ENCODE measurements around the gene ZNF804A. TPM values are rescaled to one million over a fixed set of nuclear protein-coding genes. Genes with fewer than 3 reads are reported as not detected.
"Not testable (repeated sequence)": the region's sequence is repeated elsewhere in the genome, so short reads cannot be mapped to it uniquely, and the experiment has no call there.

The ZNF804A gene
- total and polyA plus RNA-seq, 2 of the 8 experiments (the other 6 are each of a cell fraction or from before 2014, with no cell fraction given) = 0.02 TPM; not detected in 1

GRCh38 chr2:184759557-184760255 is 161.4 kb downstream of the ZNF804A start:
- H2AK5ac ChIP-seq (ENCODE audit: low read depth, low read length); H3K18ac ChIP-seq (ENCODE audit: extremely low read depth, low read length); H2BK20ac ChIP-seq (ENCODE audit: low read length); H2BK120ac ChIP-seq (replicated peaks; ENCODE audit: low read depth, low read length); POLR2A ChIA-PET (ENCODE audit: partially characterized antibody); H3K23me2 ChIP-seq (ENCODE audit: low read depth, low read length); H3K4me3 ChIP-seq (ENCODE audit: extremely low read depth in 1 of 4, insufficient read depth in 2 of 4, low read depth in 3 of 4, low read length in 4 of 4); H3K23ac ChIP-seq (ENCODE audit: insufficient read length); H2BK15ac ChIP-seq (ENCODE audit: low read length); H4K8ac ChIP-seq (ENCODE audit: extremely low read depth, insufficient read depth, low read length); FAIRE-seq; H3K36me3 ChIP-seq (ENCODE audit: control insufficient read depth in 2 of 4, insufficient read depth in 4 of 4, low read length in 3 of 4); H3K4ac ChIP-seq (replicated peaks; ENCODE audit: insufficient read length, low read depth, low read length); H2BK12ac ChIP-seq (ENCODE audit: low read depth, low read length); H4K91ac ChIP-seq (replicated peaks; ENCODE audit: insufficient read length, low read length); H4K5ac ChIP-seq (ENCODE audit: insufficient read length, low read depth, low read length); H3K56ac ChIP-seq (replicated peaks; ENCODE audit: insufficient read length, low read depth, low read length); CTCF ChIA-PET (ENCODE audit: partially characterized antibody); H3K79me2 ChIP-seq (ENCODE audit: control insufficient read depth in 1 of 2, insufficient read depth in 2 of 2, low read length in 2 of 2); H2AFZ ChIP-seq (ENCODE audit: low read length); H3K14ac ChIP-seq (ENCODE audit: insufficient read length); H3K4me2 ChIP-seq (ENCODE audit: insufficient read depth in 1 of 2, low read depth in 2 of 2, low read length in 2 of 2); H3K79me1 ChIP-seq (ENCODE audit: low read depth, low read length); H3K9ac ChIP-seq (replicated peaks in 1 of 4; ENCODE audit: extremely low read depth in 1 of 4, low read depth in 3 of 4, low read length in 3 of 4); H3K9me3 ChIP-seq (ENCODE audit: insufficient read depth in 2 of 2, low read depth in 1 of 2, low read length in 1 of 2); H3K4me1 ChIP-seq (replicated peaks in 1 of 4; ENCODE audit: control insufficient read depth in 3 of 4, insufficient read depth in 4 of 4, low read length in 3 of 4); H3K27ac ChIP-seq (ENCODE audit: low read depth, low read length); H3K27me3 ChIP-seq (replicated peaks in 1 of 4; ENCODE audit: control insufficient read depth in 3 of 4, extremely low read depth in 1 of 4, insufficient read depth in 3 of 4, low read length in 3 of 4); H4K20me1 ChIP-seq (replicated peaks in 1 of 2; ENCODE audit: control insufficient read depth in 1 of 2, insufficient read depth in 2 of 2, low read length in 2 of 2): not testable (repeated sequence)
- H2BK5ac ChIP-seq (ENCODE audit: low read depth, low read length) = 0 out of 2 replicates have a peak overlapping the region, but pooled peaks have one; percentile 10
- peak in 1 of 2 experiments; percentile 47 for DNase-seq (ENCODE audit: low read depth in 1 of 2, low spot score in 2 of 2)
- WGBS, 2 experiments (ENCODE audit: extremely low coverage in 1 of 2, insufficient coverage in 1 of 2, insufficient read length in 1 of 2, insufficient replicate concordance in 2 of 2, low coverage in 1 of 2, low lambda C conversion rate in 2 of 2, missing lambda C conversion rate in 1 of 2) = 87% methylated on average over 5 of the region's 6 CpGs; no CpG with 5 or more reads in 1 of the 2 experiments

Data from H1 (cell line).